Glomerular endothelial cell (primary cell): ENCODE data around the gene PCYT2. TPM values are rescaled to one million over a fixed set of nuclear protein-coding genes. Genes with fewer than 3 reads are reported as not detected.
"Not testable (repeated sequence)": the region's sequence is repeated elsewhere in the genome, so short reads cannot be mapped to it uniquely, and the experiment has no call there.

Experiments
- DNase-seq: peaks from one replicate; pipeline ENCODE4 v3.0.0-alpha.2; 2011; ENCODE audit warnings: low read depth, low spot score; ENCODE audit errors: extremely low read depth
- total RNA-seq: library from RNA; depleted of rRNA; stranded (reverse); fragments of >200 nt; gene quantifications from 2 replicates; pipeline ENCODE4 v1.2.3, GENCODE V29; 2015

PCYT2 gene
- total RNA-seq, 1 donor from 2014 or later: 36.6 TPM

- peak; percentile 33 for DNase-seq
Measured at GRCh38 chr17:81927653-81928543, 16.7 kb upstream of the PCYT2 start, which contains the start of gene MAFG. TSS of gene MAFG (minus strand) at chr17:81927735. CDS start at chr17:81923185, 4,550 bp downstream.

- no peak for DNase-seq
Measured at GRCh38 chr17:81927152-81927652, 16.0 kb upstream of the PCYT2 start.

GRCh38 chr17:81926451-81927151, 15.4 kb upstream of the PCYT2 start:
- peak; percentile 42 for DNase-seq

GRCh38 chr17:81925860-81926450, 14.8 kb upstream of the PCYT2 start:
- no peak for DNase-seq

- no peak for DNase-seq
Measured at GRCh38 chr17:81924557-81925532, 13.6 kb upstream of the PCYT2 start.

- DNase-seq: no peak
Measured at GRCh38 chr17:81923302-81924260, 12.4 kb upstream of the PCYT2 start.

GRCh38 chr17:81922566-81923301, 11.5 kb upstream of the PCYT2 start:
- DNase-seq: no peak

- no peak for DNase-seq
Measured at GRCh38 chr17:81921996-81922565, 10.9 kb upstream of the PCYT2 start.

- no peak for DNase-seq
Measured at GRCh38 chr17:81921537-81921862, 10.3 kb upstream of the PCYT2 start.

GRCh38 chr17:81920612-81921536, 9.7 kb upstream of the PCYT2 start:
- no peak for DNase-seq

- no peak for DNase-seq
Measured at GRCh38 chr17:81918832-81919545, 7.8 kb upstream of the PCYT2 start.

- DNase-seq: not testable (repeated sequence)
Measured at GRCh38 chr17:81918333-81918669, 7.1 kb upstream of the PCYT2 start.

GRCh38 chr17:81917565-81918332, 6.5 kb upstream of the PCYT2 start, which contains the start of gene SIRT7:
TSS of gene SIRT7 (minus strand) at chr17:81918176. CDS start at chr17:81918131, 45 bp downstream.
- no peak for DNase-seq

GRCh38 chr17:81916234-81917001, 5.2 kb upstream of the PCYT2 start:
- DNase-seq: no peak

- no peak for DNase-seq
Measured at GRCh38 chr17:81915331-81915730, 4.1 kb upstream of the PCYT2 start.
